ENCODE results near the gene CYLD.

DNA sequence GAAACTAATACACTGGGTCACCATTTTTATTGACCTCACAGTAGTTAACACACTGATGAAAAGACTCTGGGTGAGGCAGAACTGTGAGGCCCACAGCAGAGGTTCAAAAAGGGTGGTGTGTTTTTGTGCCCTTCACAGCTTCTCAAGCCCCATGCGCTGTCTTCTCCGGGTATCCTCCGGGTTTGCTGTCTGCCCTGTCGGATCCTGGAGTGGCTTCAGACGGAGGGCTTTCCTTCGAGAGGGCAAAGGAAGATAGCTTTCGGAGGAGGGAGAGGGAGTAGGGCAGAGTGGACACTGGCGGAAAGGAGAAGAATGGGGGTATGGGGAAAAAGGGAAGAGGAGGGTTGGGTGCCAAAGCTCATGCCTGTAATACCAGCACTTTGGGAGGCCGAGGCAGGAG lies 80.8 kb downstream of the CYLD start:
- TF ChIP-seq, protein P1, sequence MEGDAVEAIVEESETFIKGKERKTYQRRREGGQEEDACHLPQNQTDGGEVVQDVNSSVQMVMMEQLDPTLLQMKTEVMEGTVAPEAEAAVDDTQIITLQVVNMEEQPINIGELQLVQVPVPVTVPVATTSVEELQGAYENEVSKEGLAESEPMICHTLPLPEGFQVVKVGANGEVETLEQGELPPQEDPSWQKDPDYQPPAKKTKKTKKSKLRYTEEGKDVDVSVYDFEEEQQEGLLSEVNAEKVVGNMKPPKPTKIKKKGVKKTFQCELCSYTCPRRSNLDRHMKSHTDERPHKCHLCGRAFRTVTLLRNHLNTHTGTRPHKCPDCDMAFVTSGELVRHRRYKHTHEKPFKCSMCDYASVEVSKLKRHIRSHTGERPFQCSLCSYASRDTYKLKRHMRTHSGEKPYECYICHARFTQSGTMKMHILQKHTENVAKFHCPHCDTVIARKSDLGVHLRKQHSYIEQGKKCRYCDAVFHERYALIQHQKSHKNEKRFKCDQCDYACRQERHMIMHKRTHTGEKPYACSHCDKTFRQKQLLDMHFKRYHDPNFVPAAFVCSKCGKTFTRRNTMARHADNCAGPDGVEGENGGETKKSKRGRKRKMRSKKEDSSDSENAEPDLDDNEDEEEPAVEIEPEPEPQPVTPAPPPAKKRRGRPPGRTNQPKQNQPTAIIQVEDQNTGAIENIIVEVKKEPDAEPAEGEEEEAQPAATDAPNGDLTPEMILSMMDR (conservative IDR thresholded peaks at IDR 0.05; ENCODE audit: low read length) = no peak
- no peak for TF ChIP-seq EZH2phosphoT487 (IDR thresholded peaks at IDR 0.05; ENCODE audit: borderline replicate concordance, low read depth, low read length)
